HG03469 (cell line): ENCODE results near the gene PSMB5.

ENCODE experiments used
- ATAC-seq: cut with Tn5 transposase; IDR thresholded peaks from one replicate; pipeline ENCODE4 v1.9.1; 2021; ENCODE audit warnings: mild to moderate bottlenecking, moderate library complexity, moderate number of reproducible peaks; ENCODE audit not compliant: unreplicated experiment

PSMB5 gene

GRCh38 chr14:22996768-22997654 is 37.7 kb downstream of the PSMB5 start:
- no peak for ATAC-seq

DNA sequence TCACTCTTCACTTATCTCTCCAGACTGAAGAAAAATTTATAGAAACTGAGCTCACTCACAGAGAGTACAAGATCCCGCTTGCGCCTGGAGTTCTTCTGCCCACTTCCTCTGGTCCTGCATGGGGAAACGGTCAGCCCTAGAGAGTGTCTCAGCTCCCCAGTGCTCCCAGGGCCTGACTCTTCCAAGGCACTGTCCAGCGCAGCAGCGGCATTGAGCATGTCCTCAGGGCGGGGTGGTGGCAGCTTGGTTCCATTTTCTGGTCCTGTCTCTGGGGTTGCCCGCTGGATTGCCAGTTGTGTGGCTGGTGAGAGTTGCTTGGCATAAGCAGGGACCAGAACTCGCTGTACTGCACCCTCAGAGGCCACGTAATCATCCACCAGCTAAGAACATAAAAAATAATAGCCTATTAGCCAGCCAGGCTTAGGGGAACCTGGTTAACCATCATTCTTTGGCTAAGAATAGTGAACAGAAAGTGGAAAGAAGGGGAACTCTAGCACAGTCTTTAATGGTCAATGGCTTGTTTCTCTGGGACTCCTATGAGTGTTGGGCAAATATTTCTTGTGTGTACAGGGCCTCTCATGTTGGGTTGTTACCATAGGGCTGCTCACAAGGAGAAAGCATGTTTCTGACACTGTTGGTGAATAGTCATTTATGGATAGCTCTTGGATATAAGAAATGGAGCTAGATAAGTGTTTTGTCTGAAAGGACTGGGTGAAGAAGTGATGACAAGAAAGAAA is 38.6 kb downstream of the PSMB5 start:
- no peak for ATAC-seq

GRCh38 chr14:22994762-22995275 is 39.9 kb downstream of the PSMB5 start:
- ATAC-seq: no peak

GRCh38 chr14:22993517-22993916 is 41.2 kb downstream of the PSMB5 start:
- no peak for ATAC-seq

DNA sequence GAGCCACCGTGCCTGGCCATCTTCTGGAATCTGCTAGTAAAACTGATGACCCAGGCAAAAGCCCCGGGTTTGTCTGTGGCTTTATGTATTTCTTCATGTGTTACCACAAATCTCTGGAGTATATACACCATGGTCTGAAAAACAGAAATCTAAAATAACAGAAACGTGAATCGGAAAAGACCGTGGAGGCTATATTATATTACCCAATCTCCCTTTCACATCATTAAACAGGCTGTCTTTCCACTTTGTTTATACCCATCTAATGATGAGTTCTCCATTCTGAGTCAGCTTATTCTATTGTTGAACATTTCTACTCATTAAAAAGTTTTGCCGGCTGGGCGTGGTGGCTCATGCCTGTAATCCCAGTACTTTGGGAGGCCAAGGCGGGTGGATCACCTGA is 42.8 kb downstream of the PSMB5 start:
- ATAC-seq: no peak

DNA sequence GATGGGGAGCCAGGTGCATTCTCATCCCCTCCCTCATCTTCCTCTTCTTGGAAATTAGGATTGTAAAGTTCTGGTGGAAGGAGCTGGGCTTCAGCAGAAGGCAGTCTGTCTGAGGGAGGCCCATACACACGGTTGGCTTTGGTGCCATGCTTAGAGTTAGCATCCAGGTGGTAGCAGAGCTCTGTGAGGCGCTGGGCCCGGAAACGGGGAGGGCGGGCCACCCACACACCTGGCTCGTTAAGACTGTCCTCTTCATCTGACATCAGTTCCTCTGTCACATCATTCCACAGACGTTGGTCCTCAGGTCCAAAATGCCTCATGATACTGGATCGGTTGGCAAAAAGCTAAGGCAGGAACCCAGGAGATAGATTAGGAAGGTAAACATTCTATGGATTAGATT is 47.4 kb downstream of the PSMB5 start:
- ATAC-seq: no peak

GRCh38 chr14:22986508-22987054 is 48.1 kb downstream of the PSMB5 start:
- ATAC-seq: no peak

- ATAC-seq: no peak
Measured at GRCh38 chr14:22985894-22986507, 48.7 kb downstream of the PSMB5 start.

- no peak for ATAC-seq
Measured at GRCh38 chr14:22984959-22985658, 49.6 kb downstream of the PSMB5 start.

GRCh38 chr14:22982477-22983245 is 52.0 kb downstream of the PSMB5 start, which contains the start of gene AJUBA:
Gene AJUBA (minus strand): TSS chr14:22982551. CDS start chr14:22982266, 285 bp downstream.
- ATAC-seq: no peak

DNA sequence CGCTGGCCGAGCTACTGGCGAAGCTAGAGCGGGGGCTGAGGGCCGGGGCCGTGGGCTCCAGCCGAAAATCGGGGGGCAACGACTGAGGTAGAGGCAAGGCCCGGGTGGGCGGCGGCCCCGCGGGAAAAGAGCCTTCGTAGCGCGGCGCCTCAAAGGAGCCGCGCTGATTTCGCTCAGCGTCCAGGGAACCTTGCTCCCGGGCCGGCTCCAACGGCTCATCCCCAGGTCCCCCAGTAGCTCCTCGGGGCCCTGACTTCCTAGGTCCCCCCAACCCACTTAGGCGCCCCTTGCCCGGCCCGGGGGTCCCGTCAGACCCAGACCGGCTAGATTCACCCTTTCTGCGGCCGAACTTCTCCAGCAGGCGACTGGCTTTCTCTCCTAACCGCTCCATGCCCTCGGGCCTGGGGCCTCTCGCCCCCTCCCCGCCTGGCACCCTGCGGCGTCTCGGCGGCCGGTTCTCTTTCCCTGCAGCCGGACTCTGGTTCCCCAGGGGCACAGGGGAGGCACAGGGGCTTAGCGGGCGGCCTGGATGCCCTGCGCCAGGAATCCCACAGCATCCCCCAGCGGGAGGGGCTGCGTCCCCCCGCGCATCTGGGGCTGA is 52.7 kb downstream of the PSMB5 start:
- no peak for ATAC-seq

DNA sequence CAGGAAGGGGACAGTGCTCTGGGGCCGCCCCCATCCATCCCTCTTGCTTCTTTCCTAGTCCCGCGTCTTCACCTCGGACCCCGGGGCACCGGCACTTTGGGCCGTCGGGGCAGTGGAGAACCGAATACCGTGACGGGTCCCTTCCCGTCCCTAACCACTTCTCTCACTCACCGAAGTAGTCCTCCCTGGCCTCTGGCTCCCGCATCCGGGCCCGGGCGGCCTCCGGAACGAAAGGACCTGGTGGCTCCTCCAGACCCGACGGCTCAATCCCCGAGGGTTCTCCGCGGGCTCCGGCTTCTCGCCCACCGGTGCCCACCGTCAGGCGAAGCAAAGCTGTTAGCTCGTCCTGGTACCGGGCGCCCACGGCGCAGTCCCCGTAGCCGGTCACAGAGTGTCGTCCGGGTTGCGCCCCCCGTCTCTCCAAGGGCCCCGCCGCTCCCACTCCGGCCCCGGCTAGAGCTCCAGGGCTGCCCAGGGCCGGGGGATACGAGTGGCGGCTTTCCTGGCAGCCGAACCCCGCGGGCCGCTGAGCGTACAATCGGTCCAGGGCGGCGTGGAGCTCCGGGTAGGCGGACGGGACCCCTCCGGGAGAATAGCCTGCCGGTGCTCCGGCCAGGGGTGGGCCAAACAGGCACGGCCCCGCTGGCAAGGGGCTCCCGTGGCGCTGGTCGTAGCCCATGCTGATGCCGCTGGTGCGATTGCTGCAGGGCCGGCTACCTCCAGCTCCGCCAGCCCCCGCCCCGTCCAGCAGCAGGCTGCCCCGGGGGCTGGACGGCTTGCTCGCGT is 53.4 kb downstream of the PSMB5 start:
- ATAC-seq: no peak

DNA sequence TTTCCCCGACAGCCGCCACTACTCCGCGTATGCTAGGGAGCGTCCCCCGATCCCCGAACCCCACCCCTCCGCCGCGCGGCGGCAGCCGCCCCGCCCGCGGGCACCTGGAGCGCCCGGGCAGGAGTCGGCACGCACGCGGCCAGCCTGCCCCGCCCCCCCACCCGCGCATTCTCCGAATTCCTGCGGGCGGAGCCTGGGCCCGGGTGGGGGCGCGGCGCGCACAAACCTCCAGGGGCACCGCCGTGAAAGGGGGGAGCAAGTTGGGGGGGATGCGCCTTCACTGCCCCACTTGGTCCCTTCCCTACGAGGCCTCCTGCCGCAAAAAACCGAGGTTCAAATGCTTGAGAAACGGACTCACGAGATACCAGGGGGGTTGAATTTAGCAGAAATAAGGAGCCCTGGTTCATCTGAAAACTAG is 54.0 kb downstream of the PSMB5 start:
- ATAC-seq: no peak

DNA sequence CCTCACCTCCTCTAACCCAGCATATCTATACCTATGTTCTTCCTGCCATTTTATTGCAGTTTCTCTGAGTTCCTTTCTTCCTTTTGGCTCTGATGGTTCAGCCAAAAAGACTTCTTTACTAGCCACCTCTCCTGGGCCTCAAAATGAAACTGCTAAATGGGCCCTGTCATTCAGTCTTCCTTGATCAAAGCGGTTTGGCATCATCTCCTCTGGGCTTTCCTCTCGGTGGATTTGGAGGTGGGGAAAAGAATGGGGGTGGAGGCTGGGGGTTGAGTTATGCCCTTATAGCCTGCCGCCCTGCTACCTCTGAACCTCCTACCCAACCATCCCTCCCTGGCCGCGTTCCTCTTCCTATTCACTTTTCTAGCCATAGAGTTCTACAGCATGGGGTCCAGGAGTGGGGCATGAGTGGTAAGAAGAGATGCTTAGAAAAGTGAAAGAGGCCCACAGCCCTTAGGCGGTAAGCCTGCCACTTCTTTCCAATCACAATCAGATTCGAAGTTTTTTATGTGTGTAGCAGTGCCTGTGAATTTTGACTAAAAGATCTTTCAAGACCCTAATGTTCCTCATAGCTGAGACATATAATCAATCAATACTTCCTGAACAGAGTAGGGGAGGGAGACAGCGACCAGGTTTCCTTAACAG is 54.8 kb downstream of the PSMB5 start:
- no peak for ATAC-seq

GRCh38 chr14:22978981-22979671 is 55.6 kb downstream of the PSMB5 start:
- ATAC-seq: no peak

DNA sequence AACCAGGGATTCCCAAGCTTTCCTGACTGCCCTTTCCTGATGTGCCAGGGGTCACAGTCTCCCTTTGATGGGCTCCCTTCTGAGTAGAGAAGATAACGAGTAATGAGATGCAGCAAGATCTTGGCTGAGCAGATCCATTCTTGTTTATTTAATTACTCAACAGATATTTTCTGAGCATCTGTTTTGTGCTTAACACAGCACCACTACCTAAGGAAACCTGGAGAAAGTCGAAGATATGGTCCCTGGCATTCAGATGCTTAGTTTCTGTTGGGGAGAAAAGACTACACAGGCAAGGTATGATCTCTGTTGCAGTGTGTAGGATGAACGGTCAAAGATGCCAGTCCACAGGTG is 56.2 kb downstream of the PSMB5 start:
- no peak for ATAC-seq

GRCh38 chr14:22977684-22978486 is 56.8 kb downstream of the PSMB5 start:
- no peak for ATAC-seq
